K562 (cell line): ENCODE results near the gene SLC24A4. TPM values are rescaled to one million over a fixed set of nuclear protein-coding genes. Genes with fewer than 3 reads are reported as not detected.

Experiments used
- ATAC-seq: fragments of 200-7000 bp; cut with Tn5 transposase; 3 replicates; pipeline ENCODE4 v1.9.1; 2020; ENCODE audit warnings: moderate library complexity
- BruUV-seq: library from RNA; stranded (reverse); fragments of 400-500 nt; replicated peaks from 2 replicates; lab custom pipeline; 2021; lab: Mats Ljungman, UMichigan
- CTCF ChIA-PET: fragments of 300-600 bp; formaldehyde crosslinking; extraction: SDS; loops from one replicate; lab custom pipeline; 2021; ENCODE audit warnings: low intra/inter-chr PET ratio; lab: Yijun Ruan, JAX
- POLR2A ChIA-PET: fragments of 300-600, 350-650 bp; sonication (Branson Sonifier 250); formaldehyde crosslinking; extraction: SDS; loops from one replicate; lab custom pipeline; 2021; ENCODE audit warnings: antibody characterized with exemption, inconsistent platforms; lab: Yijun Ruan, JAX
- DNase-seq, 4 experiments: peaks; one replicate each; pipeline versions ENCODE4 v3.0.0 to v3.0.0-alpha.2; 2011 to 2018; ENCODE audit warnings: low spot score in 3 of 4, mixed read lengths in 3 of 4; ENCODE audit errors: extremely low read depth in 1 of 4
- FAIRE-seq: peaks from 2 replicates; lab custom pipeline; 2011; peaks lifted over from hg19 to GRCh38; lab: Jason Lieb, UNC
- H2AFZ ChIP-seq: 2 replicates; pipeline ENCODE4 v1.6.0; 2011; ENCODE audit warnings: low read depth, low read length, control low read depth, inconsistent platforms
- H3K27ac ChIP-seq: fragments of 200-600 bp; 3 replicates; pipeline ENCODE4 v1.8.0; 2011; ENCODE audit warnings: low read depth, mild to moderate bottlenecking, control low read depth, inconsistent platforms, low read length, moderate library complexity, mixed read lengths; ENCODE audit errors: extremely low read depth
- H3K27me3 ChIP-seq, 2 experiments: fragments of 300-600 bp in 1 of 2; 2 replicates in 1 of 2; 3 replicates in 1 of 2; pipeline versions ENCODE4 v1.6.0 to v1.8.0; 2011; ENCODE audit warnings: inconsistent platforms in 2 of 2, low read length in 2 of 2, mild to moderate bottlenecking in 1 of 2, mixed read lengths in 1 of 2, moderate library complexity in 1 of 2; ENCODE audit not compliant: control insufficient read depth in 2 of 2, insufficient read depth in 2 of 2
- H3K36me3 ChIP-seq: fragments of 300-600 bp; 3 replicates; pipeline ENCODE4 v1.8.0; 2011; ENCODE audit warnings: mild to moderate bottlenecking, low read length, inconsistent platforms; ENCODE audit not compliant: control insufficient read depth, insufficient read depth
- H3K4me1 ChIP-seq, 2 experiments: fragments of 200-600 bp in 1 of 2; replicated peaks in 1 of 2; 2 replicates in 1 of 2; 3 replicates in 1 of 2; pipeline versions ENCODE4 v1.5.1 to v1.8.0; 2011; ENCODE audit warnings: inconsistent platforms in 2 of 2, low read length in 2 of 2, mild to moderate bottlenecking in 1 of 2, mixed read lengths in 1 of 2, moderate library complexity in 1 of 2; ENCODE audit not compliant: control insufficient read depth in 2 of 2, insufficient read depth in 2 of 2
- H3K4me2 ChIP-seq: 2 replicates; pipeline ENCODE4 v1.6.1; 2011; ENCODE audit warnings: low read length, control low read depth, inconsistent platforms, mixed read lengths; ENCODE audit not compliant: insufficient read depth
- H3K4me3 ChIP-seq: fragments of 200-600 bp; sonication (generic), shearing (Covaris generic); 2 replicates; pipeline ENCODE4 v1.5.1; 2016; ENCODE audit warnings: control low read depth, inconsistent platforms
- H3K79me2 ChIP-seq: fragments of 200-600 bp; 3 replicates; pipeline ENCODE4 v1.8.0; 2011; ENCODE audit warnings: low read length, inconsistent platforms; ENCODE audit not compliant: control insufficient read depth, insufficient read depth
- H3K9ac ChIP-seq, 2 experiments: 2 replicates each; pipeline versions ENCODE4 v1.6.0 to v1.6.1; 2011; ENCODE audit warnings: low read depth in 2 of 2, low read length in 2 of 2, control low read depth in 1 of 2, inconsistent platforms in 1 of 2, mild to moderate bottlenecking in 1 of 2, mixed read lengths in 1 of 2; ENCODE audit not compliant: insufficient read depth in 1 of 2
- H3K9me1 ChIP-seq: one replicate; pipeline ENCODE4 v1.6.0; 2011; ENCODE audit warnings: inconsistent platforms, mild to moderate bottlenecking, low read length, moderate library complexity; ENCODE audit not compliant: control insufficient read depth, insufficient read depth
- H3K9me3 ChIP-seq: replicated peaks from 2 replicates; pipeline ENCODE4 v1.5.1; 2011; ENCODE audit warnings: low read depth, low read length, inconsistent platforms; ENCODE audit not compliant: control insufficient read depth, insufficient read depth
- H4K20me1 ChIP-seq: replicated peaks from 2 replicates; pipeline ENCODE4 v1.6.1; 2011; ENCODE audit warnings: low read length, inconsistent platforms, mixed read lengths; ENCODE audit not compliant: control insufficient read depth, insufficient read depth
- AFF4 ChIP-seq: sonication (generic); formaldehyde crosslinking; IDR thresholded peaks from 2 replicates; pipeline ENCODE4 v1.8.0; 2023; ENCODE audit warnings: mild to moderate bottlenecking, missing genetic modification reagents
- MNT ChIP-seq, 2 experiments: fragments of 450-650 bp; conservative IDR thresholded peaks; 2 replicates each; pipeline ENCODE4 v1.6.1; 2017; ENCODE audit warnings: mild to moderate bottlenecking in 2 of 2, moderate library complexity in 2 of 2
- RBM25 ChIP-seq: fragments of 200-400 bp; formaldehyde crosslinking; IDR thresholded peaks from 2 replicates; pipeline ENCODE4 v1.6.1; 2018; ENCODE audit warnings: low read length, low read depth, moderate library complexity; ENCODE audit not compliant: severe bottlenecking
- WGBS: fragments of 100-300 bp; shearing (Covaris generic); methylation state at CpG from one replicate; pipeline ENCODE4 v1.1.6; 2016; ENCODE audit warnings: low coverage, mixed read lengths; ENCODE audit not compliant: insufficient coverage; ENCODE audit errors: missing lambda C conversion rate; 5-methylcytosine and 5-hydroxymethylcytosine counted together
- in situ Hi-C: fragments of 300-500 bp; cut with MboI; formaldehyde crosslinking; loops from 4 replicates; pipeline ENCODE4 v1.15.0; 2018; ENCODE audit warnings: inconsistent platforms, mixed read lengths
- intact Hi-C: fragments of 100-400 bp; cut with micrococcal nuclease; formaldehyde crosslinking; loops from 2 replicates; pipeline ENCODE4 v1.14.2; 2022
- polyA plus RNA-seq, 8 experiments: library from polyadenylated mRNA; depleted of rRNA in 4 of 8; stranded (reverse) in 5 of 8; unstranded in 3 of 8; fragments of >200 nt; fragmentation: Nextera tagmentation in 2 of 8; fragmentation: Illumina TruSeq in 1 of 8; extraction: Ambion mirVana in 2 of 8; extraction: Trizol in 1 of 8; gene quantifications; 2 replicates each; pipeline versions ENCODE4 v1.2.1 to v1.2.3, GENCODE V29; 2011 to 2014; ENCODE audit warnings: inconsistent platforms in 1 of 8, missing spikeins in 1 of 8
- total RNA-seq, 7 experiments: library from RNA; depleted of rRNA in 6 of 7; stranded (reverse); fragments of >200 nt in 6 of 7; fragmentation: Illumina TruSeq in 2 of 7; extraction: Trizol in 2 of 7; gene quantifications; 2 replicates each; pipeline versions ENCODE4 v1.2.1 to v1.2.3, GENCODE V29; 2011 to 2021; ENCODE audit warnings: low replicate concordance in 1 of 7

Gene SLC24A4
- total and polyA plus RNA-seq, 9 of the 15 experiments (the other 6 are each of a cell fraction or from before 2014, with no cell fraction given), result not detected

- no peak for TF ChIP-seq MNT (conservative IDR thresholded peaks at IDR 0.05)
Observed at GRCh38 chr14:92440345-92441003, 117.5 kb downstream of the SLC24A4 start (continued).

- TF ChIP-seq RBM25 (peak; percentile 64), AFF4 (no peak)
- ChIA-PET CTCF (no interaction called here), POLR2A (no interaction called here)
- H3K9me3 ChIP-seq, result no peaks in the 10 kb centered on the region
- H3K36me3 ChIP-seq, result no peaks in the 10 kb centered on the region
- FAIRE-seq, result no peak
- H3K9me1 ChIP-seq, result no peaks in the 10 kb centered on the region
- no peak for ATAC-seq
- no peaks in the 10 kb centered on the region for H3K4me1 ChIP-seq
- no TSS peak for BruUV-seq
- no peaks in the 10 kb centered on the region for H3K79me2 ChIP-seq
- no peak overlapping the region for H2AFZ ChIP-seq
- in situ Hi-C loops (no loop called here), intact Hi-C loops (no loop called here)
- H3K27me3 ChIP-seq, result peaks cover 0 to 6% of the 10 kb centered on the region in 2 experiments; a peak in 1 of 5 replicates
- H4K20me1 ChIP-seq, result no peaks in the 10 kb centered on the region
- DNase-seq, result no peak
- no peak overlapping the region for H3K27ac ChIP-seq
- no peak overlapping the region for H3K4me3 ChIP-seq
- H3K4me2 ChIP-seq, result no peak overlapping the region
- no peak overlapping the region for H3K9ac ChIP-seq
- 0% methylated on average over 7 of the region's 10 CpGs for WGBS
Observed at GRCh38 chr14:92441751-92442504, 119.0 kb downstream of the SLC24A4 start.
